Adrenal gland (tissue), 5 donors: Measurements from ENCODE around the gene FLT1.

Source experiments
- POLR2A ChIP-seq, 2 donors: fragments of 450-650 bp; IDR thresholded peaks; one replicate each; pipeline ENCODE4 v1.6.1; 2017; ENCODE audit warnings: antibody characterized with exemption in 2 of 2, mild to moderate bottlenecking in 2 of 2, moderate library complexity in 1 of 2
- TF ChIP-seq, protein P1 (sequence below), 6 experiments: fragments of 450-650 bp in 4 of 6; fragments of 200-600 bp in 2 of 6; sonication (generic) in 1 of 6; IDR thresholded peaks; 1 replicate in 5 of 6; 2 replicates in 1 of 6; pipeline versions ENCODE4 v1.5.1 to v1.8.0; 2016 to 2021; ENCODE audit warnings: antibody characterized with exemption in 6 of 6, mild to moderate bottlenecking in 2 of 6, moderate library complexity in 1 of 6
- donor health status: DM: no; HTN: no; CAD: no.

DNA sequence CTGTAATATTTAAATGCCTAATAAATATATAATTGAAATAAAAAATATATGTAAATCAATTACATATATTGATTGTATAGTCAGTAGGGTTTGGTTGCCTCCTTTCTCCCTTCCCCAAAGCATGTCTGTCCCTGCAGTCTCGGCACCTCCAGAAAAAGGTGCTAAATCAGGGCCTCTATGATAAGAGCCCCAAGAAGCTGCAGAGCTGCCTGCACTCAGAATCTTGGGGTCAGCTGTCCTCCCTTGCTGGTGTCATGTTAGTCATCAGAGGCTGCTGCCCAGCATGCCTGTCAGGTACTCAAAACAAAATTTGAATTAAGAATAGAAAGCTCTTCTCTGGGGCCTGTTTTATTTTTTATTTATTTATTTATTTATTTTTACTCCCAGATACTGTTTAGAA lies 9.8 kb downstream of the FLT1 start:
- TF ChIP-seq, protein P1, sequence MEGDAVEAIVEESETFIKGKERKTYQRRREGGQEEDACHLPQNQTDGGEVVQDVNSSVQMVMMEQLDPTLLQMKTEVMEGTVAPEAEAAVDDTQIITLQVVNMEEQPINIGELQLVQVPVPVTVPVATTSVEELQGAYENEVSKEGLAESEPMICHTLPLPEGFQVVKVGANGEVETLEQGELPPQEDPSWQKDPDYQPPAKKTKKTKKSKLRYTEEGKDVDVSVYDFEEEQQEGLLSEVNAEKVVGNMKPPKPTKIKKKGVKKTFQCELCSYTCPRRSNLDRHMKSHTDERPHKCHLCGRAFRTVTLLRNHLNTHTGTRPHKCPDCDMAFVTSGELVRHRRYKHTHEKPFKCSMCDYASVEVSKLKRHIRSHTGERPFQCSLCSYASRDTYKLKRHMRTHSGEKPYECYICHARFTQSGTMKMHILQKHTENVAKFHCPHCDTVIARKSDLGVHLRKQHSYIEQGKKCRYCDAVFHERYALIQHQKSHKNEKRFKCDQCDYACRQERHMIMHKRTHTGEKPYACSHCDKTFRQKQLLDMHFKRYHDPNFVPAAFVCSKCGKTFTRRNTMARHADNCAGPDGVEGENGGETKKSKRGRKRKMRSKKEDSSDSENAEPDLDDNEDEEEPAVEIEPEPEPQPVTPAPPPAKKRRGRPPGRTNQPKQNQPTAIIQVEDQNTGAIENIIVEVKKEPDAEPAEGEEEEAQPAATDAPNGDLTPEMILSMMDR (IDR thresholded peaks at IDR 0.05), result no peak
- no peak for TF ChIP-seq POLR2A (IDR thresholded peaks at IDR 0.05)
